Aortic smooth muscle cell (primary cell): Measurements from ENCODE around the gene LIN28B. TPM values are rescaled to one million over a fixed set of nuclear protein-coding genes. Genes with fewer than 3 reads are reported as not detected.

Experiments
- total RNA-seq: library from RNA; depleted of rRNA; stranded (reverse); fragments of >200 nt; gene quantifications from 2 replicates; pipeline ENCODE4 v1.2.3, GENCODE V29; 2014

The LIN28B gene
- not detected in 2 replicates for total RNA-seq

GRCh38 chr6:104956731-104957294 is at the start of gene LIN28B:
Gene LIN28B (plus strand): TSS chr6:104957107. CDS start chr6:104957251, 144 bp downstream.

Other genes starting within 250 kb of the LIN28B start
- 16.0 and 17.6 TPM in 2 replicates for gene HACE1, start 97.2 kb upstream of the LIN28B start, total RNA-seq
- 0.44 and 0.92 TPM in 2 replicates for gene POPDC3, start 222.9 kb downstream of the LIN28B start, total RNA-seq